MCF 10A (cell line): Measurements from ENCODE around the gene CIART. TPM values are rescaled to one million over a fixed set of nuclear protein-coding genes. Genes with fewer than 3 reads are reported as not detected.
"Not testable (repeated sequence)": the region's sequence is repeated elsewhere in the genome, so short reads cannot be mapped to it uniquely, and the experiment has no call there.

ENCODE experiments used
- Bru-seq: library from RNA; stranded (reverse); fragments of 400-500 nt; gene quantifications from one replicate; lab custom pipeline; 2021; lab: Mats Ljungman, UMichigan
- BruChase-seq, 2 experiments: library from RNA; stranded (reverse); fragments of 400-500 nt; gene quantifications; one replicate each; lab custom pipeline; 2021; lab: Mats Ljungman, UMichigan
- BruUV-seq: library from RNA; stranded (reverse); fragments of 400-500 nt; replicated peaks from 2 replicates; lab custom pipeline; 2021; lab: Mats Ljungman, UMichigan
- CTCF ChIA-PET: fragments of 300-600 bp; sonication (Branson Sonifier 250); formaldehyde crosslinking; extraction: SDS; loops from one replicate; lab custom pipeline; 2021; ENCODE audit warnings: antibody characterized with exemption, inconsistent platforms; lab: Yijun Ruan, JAX
- POLR2A ChIA-PET: fragments of 300-600, 350-650 bp; sonication (Branson Sonifier 250); formaldehyde crosslinking; extraction: SDS; loops from one replicate; lab custom pipeline; 2020; ENCODE audit warnings: antibody characterized with exemption, inconsistent platforms; lab: Yijun Ruan, JAX
- DNase-seq: peaks from one replicate; pipeline ENCODE4 v3.0.0-alpha.2; 2018; ENCODE audit not compliant: unreplicated experiment
- H3K27ac Mint-ChIP-seq: one replicate; pipeline ENCODE4 v1.8.0; 2022; ENCODE audit warnings: mild to moderate bottlenecking, low read depth, mixed read lengths; ENCODE audit not compliant: unreplicated experiment
- H3K27me3 Mint-ChIP-seq: one replicate; pipeline ENCODE4 v1.8.0; 2022; ENCODE audit warnings: mixed read lengths; ENCODE audit not compliant: insufficient read depth, unreplicated experiment
- H3K36me3 Mint-ChIP-seq: one replicate; pipeline ENCODE4 v1.8.0; 2022; ENCODE audit warnings: mild to moderate bottlenecking, moderate library complexity, mixed read lengths; ENCODE audit not compliant: insufficient read depth, unreplicated experiment
- H3K4me1 Mint-ChIP-seq: one replicate; pipeline ENCODE4 v1.8.0; 2022; ENCODE audit warnings: mixed read lengths; ENCODE audit not compliant: insufficient read depth, unreplicated experiment
- H3K4me3 Mint-ChIP-seq: one replicate; pipeline ENCODE4 v1.8.0; 2022; ENCODE audit warnings: mild to moderate bottlenecking, moderate library complexity, mixed read lengths; ENCODE audit not compliant: unreplicated experiment
- H3K9me3 Mint-ChIP-seq: one replicate; pipeline ENCODE4 v1.8.0; 2022; ENCODE audit warnings: mixed read lengths; ENCODE audit not compliant: unreplicated experiment
- intact Hi-C: fragments of 100-400 bp; cut with micrococcal nuclease; formaldehyde crosslinking; loops from 2 replicates; pipeline ENCODE4 v1.14.1; 2022
- long read RNA-seq: library from polyadenylated mRNA; stranded (forward); transcript quantifications from one replicate; pipeline ENCODE4 v2.0.0, GENCODE V29; 2022
- total RNA-seq: library from RNA; stranded (reverse); gene quantifications from 2 replicates; pipeline ENCODE4 v1.2.3, GENCODE V29; 2022
- TF ChIP-seq, protein P1 (sequence below): fragments of 200-600 bp; IDR thresholded peaks from one replicate; pipeline ENCODE4 v1.8.0; 2022; ENCODE audit warnings: antibody characterized with exemption, mild to moderate bottlenecking; ENCODE audit not compliant: unreplicated experiment

CIART gene, protein sequence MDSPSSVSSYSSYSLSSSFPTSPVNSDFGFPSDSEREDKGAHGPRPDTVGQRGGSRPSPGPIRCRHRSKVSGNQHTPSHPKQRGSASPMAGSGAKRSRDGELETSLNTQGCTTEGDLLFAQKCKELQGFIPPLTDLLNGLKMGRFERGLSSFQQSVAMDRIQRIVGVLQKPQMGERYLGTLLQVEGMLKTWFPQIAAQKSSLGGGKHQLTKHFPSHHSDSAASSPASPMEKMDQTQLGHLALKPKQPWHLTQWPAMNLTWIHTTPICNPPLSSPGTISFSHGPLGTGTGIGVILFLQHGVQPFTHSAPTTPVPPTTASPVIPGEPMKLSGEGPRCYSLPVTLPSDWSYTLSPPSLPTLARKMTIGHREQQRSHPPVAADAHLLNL
- total RNA-seq (5.0 and 5.2 TPM in 2 replicates), Bru-seq, nascent RNA (percentile 60 among the genes with signal in this experiment), BruChase-seq, experiment 1, labeled RNA remaining after a 6-hour chase (percentile 65 among the genes with signal in this experiment), BruChase-seq, experiment 2, labeled RNA remaining after a 2-hour chase (percentile 65 among the genes with signal in this experiment)
- long read RNA-seq, transcript CIART-202 (6 exons, 1,179 nt), result major isoform, 5 of 9 reads
- long read RNA-seq, partial matches to known transcripts, result 0 of 9 reads
- long read RNA-seq, other reads (novel, unspliced or antisense), result 0 of 9 reads

DNA sequence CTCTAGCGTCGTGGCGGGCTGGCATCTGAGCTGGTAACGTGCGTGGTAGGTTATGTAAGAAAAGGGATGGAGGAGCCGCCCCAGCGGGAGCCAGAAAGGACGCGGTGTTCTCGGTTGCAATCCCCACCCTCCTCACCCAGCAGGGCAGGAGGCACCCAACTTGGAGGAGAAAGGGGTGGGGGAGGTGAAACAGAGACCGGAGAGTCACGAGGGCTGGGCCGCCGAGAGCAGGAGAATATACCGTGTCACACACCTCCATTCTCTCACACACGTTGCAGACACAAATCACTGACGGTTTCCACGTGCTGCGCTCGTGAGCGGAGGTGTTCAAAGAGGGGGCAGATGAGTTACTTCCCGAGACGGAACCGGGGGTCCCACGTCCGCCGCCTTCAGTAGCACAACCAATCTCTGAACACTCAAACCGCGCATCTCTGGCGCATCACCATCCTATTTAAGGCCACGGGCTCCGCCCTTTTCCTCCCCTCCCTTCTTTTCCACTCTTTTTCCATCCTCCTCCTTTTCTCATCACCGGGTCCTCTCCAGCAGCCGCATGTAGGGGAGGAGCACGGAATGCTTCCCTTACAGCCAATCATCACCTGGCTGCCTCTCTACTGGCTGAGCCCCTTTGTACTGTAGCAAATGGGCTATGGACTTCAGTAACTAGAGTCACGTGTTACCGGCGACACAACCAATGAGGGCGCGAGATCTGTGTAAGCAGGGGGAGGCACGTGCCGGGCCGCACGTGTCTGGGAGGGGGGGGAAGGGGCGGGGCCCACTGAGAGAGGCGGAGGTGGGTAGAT lies at the start of gene CIART:
Gene CIART (plus strand): TSS at position 797 of the 800 bp plus-strand sequence. CDS start 714 bp downstream, outside the sequence.
- Mint-ChIP-seq H3K27me3 (no peaks in the 10 kb centered on the region), H3K36me3 (peaks cover 18% of the 10 kb centered on the region), H3K4me3 (peak within 1 kb of the TSS; percentile 83), H3K4me1 (peaks cover 43% of the 10 kb centered on the region), H3K27ac (peak within 1 kb of the TSS; percentile 94), H3K9me3 (no peaks in the 10 kb centered on the region)
- ChIA-PET CTCF (interaction anchor here (0.5 to 8.2 kb wide), 19 partner anchors 9 to 278 kb away, joined by 3 to 215 read pairs (median 4); partner anchors contain the start of genes APH1A, C1orf54, CA14 and PRPF3), POLR2A (interaction anchor here (0.6 to 7.1 kb wide), 28 partner anchors 8 to 1765 kb away, joined by 3 to 239 read pairs (median 4); partner anchors contain the start of genes ANP32E, APH1A, C1orf54 and CA14)
- intact Hi-C loops, result loop anchor here (1.0 kb wide), 2 partner anchors 26 to 46 kb away; partner anchors contain the start of gene ANP32E
- DNase-seq, result peak; percentile 99
- TF ChIP-seq, protein P1, sequence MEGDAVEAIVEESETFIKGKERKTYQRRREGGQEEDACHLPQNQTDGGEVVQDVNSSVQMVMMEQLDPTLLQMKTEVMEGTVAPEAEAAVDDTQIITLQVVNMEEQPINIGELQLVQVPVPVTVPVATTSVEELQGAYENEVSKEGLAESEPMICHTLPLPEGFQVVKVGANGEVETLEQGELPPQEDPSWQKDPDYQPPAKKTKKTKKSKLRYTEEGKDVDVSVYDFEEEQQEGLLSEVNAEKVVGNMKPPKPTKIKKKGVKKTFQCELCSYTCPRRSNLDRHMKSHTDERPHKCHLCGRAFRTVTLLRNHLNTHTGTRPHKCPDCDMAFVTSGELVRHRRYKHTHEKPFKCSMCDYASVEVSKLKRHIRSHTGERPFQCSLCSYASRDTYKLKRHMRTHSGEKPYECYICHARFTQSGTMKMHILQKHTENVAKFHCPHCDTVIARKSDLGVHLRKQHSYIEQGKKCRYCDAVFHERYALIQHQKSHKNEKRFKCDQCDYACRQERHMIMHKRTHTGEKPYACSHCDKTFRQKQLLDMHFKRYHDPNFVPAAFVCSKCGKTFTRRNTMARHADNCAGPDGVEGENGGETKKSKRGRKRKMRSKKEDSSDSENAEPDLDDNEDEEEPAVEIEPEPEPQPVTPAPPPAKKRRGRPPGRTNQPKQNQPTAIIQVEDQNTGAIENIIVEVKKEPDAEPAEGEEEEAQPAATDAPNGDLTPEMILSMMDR, result no peak
- no TSS peak for BruUV-seq

DNA sequence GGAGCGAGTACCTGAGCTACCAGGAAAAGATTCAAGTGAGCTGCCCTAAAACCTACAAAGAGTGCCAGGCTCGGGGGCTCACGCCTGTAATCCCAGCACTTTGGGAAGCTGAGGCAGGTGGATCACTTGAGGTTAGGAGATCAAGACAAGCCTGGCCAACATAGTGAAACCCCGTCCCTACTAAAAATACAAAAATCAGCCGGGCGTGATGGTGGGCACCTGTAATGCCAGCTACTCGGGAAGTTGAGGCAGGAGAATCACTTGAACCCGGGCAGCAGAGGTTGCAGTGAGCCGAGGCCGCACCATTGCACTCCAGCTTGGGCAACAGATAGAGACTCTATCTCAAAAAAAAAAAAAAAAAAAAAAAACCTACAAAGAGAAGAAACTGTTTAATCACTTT lies 49.4 kb upstream of the CIART start:
- DNase-seq, intact Hi-C loops, H3K4me3 Mint-ChIP-seq, BruUV-seq, H3K27me3 Mint-ChIP-seq, H3K27ac Mint-ChIP-seq, H3K9me3 Mint-ChIP-seq: not testable (repeated sequence)
- CTCF ChIA-PET, result interaction anchor here (0.9 to 1.7 kb wide), 3 partner anchors 18 to 47 kb away, joined by 3 to 6 read pairs (median 5); no protein-coding TSS in a partner anchor
- Mint-ChIP-seq H3K36me3 (peaks cover 31% of the 10 kb centered on the region), H3K4me1 (peaks cover 11% of the 10 kb centered on the region)
- POLR2A ChIA-PET, result interaction anchor here (0.6 to 5.0 kb wide), 24 partner anchors 8 to 774 kb away, joined by 3 to 37 read pairs (median 9); partner anchors contain the start of genes APH1A, MINDY1, MTMR11 and OTUD7B

DNA sequence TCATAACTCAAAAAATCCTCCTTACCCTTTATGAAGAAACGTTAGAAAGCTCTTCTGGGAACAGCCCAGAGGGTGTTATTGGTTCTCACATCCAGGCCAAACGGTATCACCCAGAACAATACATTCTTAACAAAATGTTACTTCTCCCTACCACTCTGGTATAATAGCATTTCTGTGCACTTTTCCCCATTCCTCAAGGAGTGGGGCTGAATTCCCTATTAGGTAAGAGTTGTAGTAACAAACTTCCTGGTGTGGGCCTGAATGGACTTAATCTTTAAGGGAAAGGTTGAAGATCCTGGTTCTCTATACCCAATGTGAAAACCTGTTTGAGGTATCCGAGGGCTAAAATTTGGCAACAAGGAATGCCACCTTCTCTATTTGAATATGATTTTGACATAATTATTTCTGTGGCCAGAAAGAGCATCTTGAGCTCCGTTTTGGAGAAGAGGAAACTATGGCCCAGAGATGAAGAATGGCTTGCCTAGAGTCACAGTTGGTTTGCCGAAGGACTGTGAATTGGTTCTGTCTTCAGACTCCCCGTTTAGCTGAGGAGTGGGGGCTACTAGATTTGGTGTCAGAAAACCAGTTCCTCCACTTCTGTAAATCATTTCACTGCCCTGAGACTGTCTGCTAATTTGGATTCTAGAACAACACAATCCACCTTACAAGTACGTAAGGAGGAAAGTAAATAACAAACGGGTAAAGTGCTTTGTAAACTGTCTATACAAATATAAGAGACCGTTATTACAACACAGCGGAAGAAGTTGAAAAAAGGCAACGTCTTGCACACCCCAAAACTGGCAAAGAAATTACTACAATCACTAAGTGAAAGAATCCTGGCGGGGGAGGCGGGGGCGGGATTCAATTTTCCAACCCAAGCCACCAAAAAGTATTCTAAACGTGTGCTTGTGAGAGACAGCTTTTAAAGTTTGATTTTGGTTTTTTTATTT lies 48.7 kb upstream of the CIART start:
- POLR2A ChIA-PET, result interaction anchor here (0.6 to 5.0 kb wide), 43 partner anchors 9 to 1759 kb away, joined by 3 to 37 read pairs (median 5); partner anchors contain the start of genes APH1A, MINDY1, MTMR11 and OTUD7B
- no peaks in the 10 kb centered on the region for H3K9me3 Mint-ChIP-seq
- BruUV-seq, result no TSS peak

More for the DNA sequence above, 48.7 kb upstream of the CIART start:
- no peak overlapping the region for H3K4me3 Mint-ChIP-seq
- peaks cover 11% of the 10 kb centered on the region for H3K4me1 Mint-ChIP-seq
- TF ChIP-seq, protein P1, result no peak
- intact Hi-C loops, result no loop called here
- H3K36me3 Mint-ChIP-seq, result peaks cover 24% of the 10 kb centered on the region
- no peaks in the 10 kb centered on the region for H3K27me3 Mint-ChIP-seq
- peak; percentile 58 for DNase-seq
- CTCF ChIA-PET, result interaction anchor here (0.7 to 1.7 kb wide), 8 partner anchors 8 to 161 kb away, joined by 3 to 7 read pairs (median 4); no protein-coding TSS in a partner anchor
- H3K27ac Mint-ChIP-seq, result no peak overlapping the region
